ENCODE measurements around the gene ATP8A2. TPM values are rescaled to one million over a fixed set of nuclear protein-coding genes. Genes with fewer than 3 reads are reported as not detected.

ATP8A2 gene
- total and polyA plus RNA-seq, 2 of the 8 experiments (the other 6 are each of a cell fraction or from before 2014, with no cell fraction given): 2.4 to 8.3 TPM

GRCh38 chr13:25541434-25542123, 169.8 kb downstream of the ATP8A2 start:
- FAIRE-seq (no peak), DNase-seq (ENCODE audit: low read depth in 1 of 2, low spot score in 2 of 2) (no peak)
- H3K4me1 ChIP-seq (replicated peaks in 1 of 4; ENCODE audit: control insufficient read depth in 3 of 4, insufficient read depth in 4 of 4, low read length in 3 of 4): no peaks in the 10 kb centered on the region
- no peak overlapping the region for H2BK5ac ChIP-seq (ENCODE audit: low read depth, low read length)
- H4K91ac ChIP-seq (replicated peaks; ENCODE audit: insufficient read length, low read length): no peak overlapping the region
- H4K8ac ChIP-seq (ENCODE audit: extremely low read depth, insufficient read depth, low read length): no peak overlapping the region
- no peak overlapping the region for H3K9ac ChIP-seq (replicated peaks in 1 of 4; ENCODE audit: extremely low read depth in 1 of 4, low read depth in 3 of 4, low read length in 3 of 4)
- WGBS, 2 experiments (ENCODE audit: extremely low coverage in 1 of 2, insufficient coverage in 1 of 2, insufficient read length in 1 of 2, insufficient replicate concordance in 2 of 2, low coverage in 1 of 2, low lambda C conversion rate in 2 of 2, missing lambda C conversion rate in 1 of 2): 81% methylated on average over 4 of the region's 4 CpGs; no CpG with 5 or more reads in 1 of the 2 experiments
- H2BK12ac ChIP-seq (ENCODE audit: low read depth, low read length): no peak overlapping the region
- no peak overlapping the region for H2BK15ac ChIP-seq (ENCODE audit: low read length)
- POLR2A ChIA-PET (ENCODE audit: partially characterized antibody): no interaction called here
- CTCF ChIA-PET (ENCODE audit: partially characterized antibody): interaction anchor here (0.8 to 1.3 kb wide), 2 partner anchors 166 to 200 kb away, joined by 3 to 4 read pairs; no protein-coding TSS in a partner anchor
- H3K36me3 ChIP-seq (ENCODE audit: control insufficient read depth in 2 of 4, insufficient read depth in 4 of 4, low read length in 3 of 4): no peaks in the 10 kb centered on the region
- no peak overlapping the region for H2AK5ac ChIP-seq (ENCODE audit: low read depth, low read length)
- H3K23ac ChIP-seq (ENCODE audit: insufficient read length): no peak overlapping the region
- no peak overlapping the region for H4K5ac ChIP-seq (ENCODE audit: insufficient read length, low read depth, low read length)
- no peak overlapping the region for H3K56ac ChIP-seq (replicated peaks; ENCODE audit: insufficient read length, low read depth, low read length)
- no peak overlapping the region for H3K4me3 ChIP-seq (ENCODE audit: extremely low read depth in 1 of 4, insufficient read depth in 2 of 4, low read depth in 3 of 4, low read length in 4 of 4)
- no peak overlapping the region for H2AFZ ChIP-seq (ENCODE audit: low read length)
- no peak for TF ChIP-seq SIN3A (conservative IDR thresholded peaks at IDR 0.05 in 1 of 2, IDR thresholded peaks at IDR 0.05 in 1 of 2; ENCODE audit: low read depth in 1 of 2, low read length in 2 of 2)
- TF ChIP-seq EP300 (IDR thresholded peaks at IDR 0.05; ENCODE audit: borderline replicate concordance in 1 of 2, low read depth in 2 of 2, low read length in 2 of 2): no peak
- no peak for TF ChIP-seq JUN (IDR thresholded peaks at IDR 0.05; ENCODE audit: low read depth, low read length)
- no peak for TF ChIP-seq CEBPB (IDR thresholded peaks at IDR 0.05; ENCODE audit: low read depth, low read length)
- TF ChIP-seq KDM1A (IDR thresholded peaks at IDR 0.05; ENCODE audit: borderline replicate concordance, low read length): no peak
- no peak for TF ChIP-seq TCF12 (IDR thresholded peaks at IDR 0.05; ENCODE audit: low read depth, low read length)
- no peak for TF ChIP-seq RXRA (IDR thresholded peaks at IDR 0.05; ENCODE audit: insufficient read depth, low read depth, low read length)
- no peak for TF ChIP-seq CTCF (IDR thresholded peaks at IDR 0.05; ENCODE audit: control extremely low read depth in 1 of 3, insufficient read depth in 1 of 3, low read depth in 1 of 3, low read length in 3 of 3)
- no peak for TF ChIP-seq BRCA1 (IDR thresholded peaks at IDR 0.05; ENCODE audit: low read depth, low read length)
- H3K14ac ChIP-seq (ENCODE audit: insufficient read length): no peak overlapping the region
- H3K79me2 ChIP-seq (ENCODE audit: control insufficient read depth in 1 of 2, insufficient read depth in 2 of 2, low read length in 2 of 2): no peaks in the 10 kb centered on the region
- no peak overlapping the region for H3K27ac ChIP-seq (ENCODE audit: low read depth, low read length)
- H2BK20ac ChIP-seq (ENCODE audit: low read length): no peak overlapping the region
- no peaks in the 10 kb centered on the region for H4K20me1 ChIP-seq (replicated peaks in 1 of 2; ENCODE audit: control insufficient read depth in 1 of 2, insufficient read depth in 2 of 2, low read length in 2 of 2)
- H3K18ac ChIP-seq (ENCODE audit: extremely low read depth, low read length): no peak overlapping the region
- no peaks in the 10 kb centered on the region; the same call in 1 of the 2 replicates for H3K23me2 ChIP-seq (ENCODE audit: low read depth, low read length)
- no peak overlapping the region for H2BK120ac ChIP-seq (replicated peaks; ENCODE audit: low read depth, low read length)
- no peak overlapping the region for H3K4ac ChIP-seq (replicated peaks; ENCODE audit: insufficient read length, low read depth, low read length)
- H3K4me2 ChIP-seq (ENCODE audit: insufficient read depth in 1 of 2, low read depth in 2 of 2, low read length in 2 of 2): no peak overlapping the region
- no peaks in the 10 kb centered on the region for H3K9me3 ChIP-seq (ENCODE audit: insufficient read depth in 2 of 2, low read depth in 1 of 2, low read length in 1 of 2)
- no peaks in the 10 kb centered on the region for H3K79me1 ChIP-seq (ENCODE audit: low read depth, low read length)
- H3K27me3 ChIP-seq (replicated peaks in 1 of 4; ENCODE audit: control insufficient read depth in 3 of 4, extremely low read depth in 1 of 4, insufficient read depth in 3 of 4, low read length in 3 of 4): no peaks in the 10 kb centered on the region

Measured in H1 (cell line).